Right cardiac atrium (tissue), 5 donors: Measurements from ENCODE around the gene FAM50B. TPM values are rescaled to one million over a fixed set of nuclear protein-coding genes. Genes with fewer than 3 reads are reported as not detected.
A peak's percentile ranks its signal among the peaks of the same experiment; 100 is the strongest.

Source experiments
- ATAC-seq, 2 donors: fragments of 200-7000 bp; cut with Tn5 transposase; one replicate each; pipeline versions ENCODE4 v1.8.0 to v1.9.1; 2020; ENCODE audit warnings: moderate library complexity in 2 of 2, mild to moderate bottlenecking in 1 of 2
- DNase-seq, 3 donors: peaks; one replicate each; pipeline ENCODE4 v3.0.0-alpha.2; 2020
- H3K27ac ChIP-seq: one replicate; pipeline ENCODE4 v1.5.1; 2013; ENCODE audit warnings: mild to moderate bottlenecking, low read length, control low read depth, moderate library complexity
- H3K27me3 ChIP-seq: one replicate; pipeline ENCODE4 v1.6.1; 2013; ENCODE audit not compliant: control insufficient read depth, insufficient read depth
- H3K4me1 ChIP-seq: one replicate; pipeline ENCODE4 v1.6.1; 2013; ENCODE audit warnings: low read length; ENCODE audit not compliant: control insufficient read depth, insufficient read depth
- H3K4me3 ChIP-seq: one replicate; pipeline ENCODE4 v1.5.1; 2013; ENCODE audit warnings: low read length, control low read depth
- H3K9me3 ChIP-seq: one replicate; pipeline ENCODE4 v1.6.1; 2013; ENCODE audit warnings: low read length; ENCODE audit not compliant: control insufficient read depth
- WGBS: extraction: QIAGEN DNeasy Blood & Tissue Kit; methylation state at CpG from one replicate; pipeline ENCODE4 v1.1.7; 2013; 5-methylcytosine and 5-hydroxymethylcytosine counted together
- intact Hi-C, 4 donors: fragments of 100-400 bp; cut with DNase I; formaldehyde crosslinking; loops; one replicate each; pipeline versions ENCODE4 v1.11.0 to v1.14.0; 2022 to 2023
- polyA plus RNA-seq: library from polyadenylated mRNA; stranded (reverse); fragments of 200-250 nt; gene quantifications from one replicate; pipeline ENCODE4 v1.2.3, GENCODE V29; 2013
- total RNA-seq, 4 donors: library from RNA; stranded (reverse); fragmentation: NEBNext Ultra II Directional; extraction: Animal tissue kit (Norgen Biotek cat#: 25700); gene quantifications; one replicate each; pipeline ENCODE4 v1.2.1, GENCODE V29; 2021
- donor health status: healthy with polysubstance abuse.
- donor health status: DM: no; HTN: yes; CAD: no.
- donor health status: DM: no; HTN: no; CAD: no.
- donor health status: DM: no; HTN: yes; CAD: no; lungs with severe emphysema.
- donor health status: DM: yes; HTN: yes; CAD: no.

The FAM50B gene
- total and polyA plus RNA-seq, 5 donors = 14.0 to 25.3 (median 22.6) TPM

DNA sequence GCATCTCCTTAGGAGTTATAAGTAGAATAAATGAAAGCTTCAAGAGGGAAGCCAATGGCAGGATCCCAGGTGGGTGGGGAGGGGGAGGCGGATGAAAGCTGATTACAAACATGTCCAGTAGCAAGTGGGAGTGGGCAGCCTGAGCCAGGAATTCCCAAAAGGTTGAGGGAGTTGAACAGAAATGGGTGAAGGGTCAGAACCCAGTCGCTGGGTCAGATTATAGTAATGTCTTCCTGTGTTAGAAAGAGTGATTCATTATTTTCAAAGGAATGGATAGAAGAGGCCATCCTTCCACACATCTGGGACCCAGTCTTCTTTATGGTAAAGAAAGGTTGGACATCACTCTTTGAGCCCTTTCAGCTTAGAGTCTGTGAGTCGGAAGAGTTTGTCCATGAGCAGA lies 41.0 kb upstream of the FAM50B start:
- Histone ChIP-seq H3K9me3 (no peaks in the 10 kb centered on the region), H3K27me3 (no peaks in the 10 kb centered on the region), H3K4me3 (no peak overlapping the region), H3K4me1 (peaks cover 16% of the 10 kb centered on the region), H3K27ac (no peak overlapping the region)
- ATAC-seq = no peak
- intact Hi-C loops = loop anchor here in 1 of 4 donors (10.0 kb wide), 1 partner anchor 53 kb away; the partner anchor contains the start of gene PXDC1
- 82% methylated on average over 3 of the region's 3 CpGs for WGBS
- DNase-seq = no peak

DNA sequence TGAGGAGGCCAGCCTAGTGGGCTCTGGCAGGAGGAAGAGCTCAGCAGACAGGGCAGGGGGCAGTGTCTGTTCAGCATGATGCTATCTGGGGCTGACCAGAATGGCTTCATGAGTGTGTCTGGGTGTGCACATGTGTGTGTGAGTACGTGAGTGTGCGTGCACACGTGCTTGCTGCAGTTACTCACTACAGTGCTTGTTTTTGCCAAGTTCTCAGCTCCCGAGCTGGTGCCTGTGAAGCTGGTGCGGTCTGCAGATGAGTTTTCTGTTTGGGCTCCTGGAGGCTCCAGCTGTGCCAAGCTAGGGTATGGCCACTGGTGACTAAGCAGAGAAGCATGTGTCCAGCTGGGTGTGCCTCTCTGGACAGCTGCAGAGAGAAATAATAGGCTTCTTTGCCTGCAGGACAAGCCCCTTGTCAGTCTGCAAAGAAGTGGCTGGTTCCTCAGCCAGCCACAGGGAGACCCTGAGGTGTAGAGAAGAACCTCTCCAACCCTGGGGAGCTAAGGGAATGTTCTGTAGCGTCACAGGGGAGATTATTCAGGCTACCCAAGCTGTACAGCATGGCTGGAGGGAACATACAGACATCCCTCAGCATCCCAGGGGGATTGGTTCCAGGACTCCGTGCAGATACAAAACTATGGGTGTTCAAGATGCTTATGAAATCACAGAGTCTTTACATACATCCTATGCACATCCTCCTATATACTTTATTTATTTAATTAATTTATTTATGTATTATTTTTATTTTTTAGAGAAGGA lies 40.2 kb upstream of the FAM50B start:
- Histone ChIP-seq H3K27ac (peak overlapping the region; percentile 56), H3K4me3 (no peak overlapping the region), H3K9me3 (no peaks in the 10 kb centered on the region), H3K27me3 (no peaks in the 10 kb centered on the region), H3K4me1 (peaks cover 16% of the 10 kb centered on the region)
- WGBS = 49% methylated on average over 7 of the region's 7 CpGs
- ATAC-seq = peak; percentile 76 to 83
- intact Hi-C loops = loop anchor here in 1 of 4 donors (10.0 kb wide), 1 partner anchor 54 kb away; the partner anchor contains the start of gene PXDC1
- peak; percentile 71 to 83 (median 72) for DNase-seq

DNA sequence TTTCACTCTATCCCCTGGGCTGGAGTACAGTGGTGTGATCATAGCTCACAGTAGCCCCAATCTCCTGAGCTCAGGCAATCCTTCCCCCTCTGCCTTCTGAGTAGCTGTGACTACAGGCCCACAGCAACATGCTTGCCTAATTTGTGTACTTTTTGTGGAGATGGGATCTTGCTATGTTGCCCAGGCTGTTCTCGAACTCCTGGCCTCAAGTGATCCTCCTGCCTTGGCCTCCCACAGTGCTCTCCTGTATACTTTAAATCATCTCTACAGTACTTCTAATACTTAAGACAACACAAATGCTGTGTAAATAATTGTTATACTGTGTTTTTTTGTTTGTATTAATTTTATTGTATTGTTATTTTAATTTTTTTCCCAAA lies 39.7 kb upstream of the FAM50B start:
- Histone ChIP-seq H3K4me1 (peaks cover 16% of the 10 kb centered on the region), H3K4me3 (no peak overlapping the region), H3K9me3 (no peaks in the 10 kb centered on the region), H3K27me3 (no peaks in the 10 kb centered on the region), H3K27ac (no peak overlapping the region)
- ATAC-seq (no peak), DNase-seq (no peak)
- 98% methylated on average over 1 of the region's 1 CpG for WGBS
- intact Hi-C loops = loop anchor here in 1 of 4 donors (10.0 kb wide), 1 partner anchor 55 kb away; the partner anchor contains the start of gene PXDC1

- intact Hi-C loops = loop anchor here in 1 of 4 donors (10.0 kb wide), 1 partner anchor 55 kb away; the partner anchor contains the start of gene PXDC1
- 95% methylated on average over 9 of the region's 9 CpGs for WGBS
- H3K9me3 ChIP-seq = no peaks in the 10 kb centered on the region
- H3K4me1 ChIP-seq = peaks cover 16% of the 10 kb centered on the region
- H3K27me3 ChIP-seq = no peaks in the 10 kb centered on the region
- no peak for ATAC-seq
- H3K4me3 ChIP-seq = no peak overlapping the region
- no peak for DNase-seq
- H3K27ac ChIP-seq = no peak overlapping the region
These were observed 39.2 kb upstream of the FAM50B start for GRCh38 chr6:3809982-3810381.

DNA sequence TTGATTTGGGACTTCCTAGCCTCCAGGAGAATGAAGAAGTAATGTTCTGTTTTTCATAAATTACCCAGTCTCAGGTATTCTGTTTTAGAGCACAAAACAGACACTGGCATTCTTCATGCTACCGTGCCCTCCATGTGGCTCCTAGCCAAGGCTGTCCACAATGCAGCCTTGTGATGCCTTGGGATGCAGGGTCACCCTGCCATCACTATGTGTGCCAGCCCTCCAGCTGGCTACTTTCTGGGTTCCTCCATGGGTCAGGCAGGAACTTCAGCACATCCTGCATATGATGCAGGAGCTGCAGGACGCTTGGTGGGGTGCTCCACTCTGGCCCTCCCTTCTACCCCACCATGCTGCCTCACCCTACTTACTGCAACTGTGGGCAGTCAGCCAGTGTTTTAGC lies 38.0 kb upstream of the FAM50B start:
- intact Hi-C loops = no loop called here
- H3K27me3 ChIP-seq = no peaks in the 10 kb centered on the region
- peaks cover 13% of the 10 kb centered on the region for H3K4me1 ChIP-seq
- WGBS = 62% methylated on average over 2 of the region's 2 CpGs
- ATAC-seq (no peak), DNase-seq (no peak)
- H3K9me3 ChIP-seq = no peaks in the 10 kb centered on the region
- no peak overlapping the region for H3K27ac ChIP-seq
- no peak overlapping the region for H3K4me3 ChIP-seq

GRCh38 chr6:3812596-3812995 lies 36.6 kb upstream of the FAM50B start:
- peaks cover 9% of the 10 kb centered on the region for H3K4me1 ChIP-seq
- intact Hi-C loops = no loop called here
- no peaks in the 10 kb centered on the region for H3K9me3 ChIP-seq
- DNase-seq (no peak), ATAC-seq (no peak)
- H3K27me3 ChIP-seq = no peaks in the 10 kb centered on the region
- no peak overlapping the region for H3K27ac ChIP-seq
- no peak overlapping the region for H3K4me3 ChIP-seq
- 75% methylated on average over 3 of the region's 3 CpGs for WGBS

- H3K4me3 ChIP-seq = no peak overlapping the region
- peak; percentile 67 to 81 (median 68) for DNase-seq
These were observed 35.9 kb upstream of the FAM50B start for GRCh38 chr6:3813150-3813780.

DNA sequence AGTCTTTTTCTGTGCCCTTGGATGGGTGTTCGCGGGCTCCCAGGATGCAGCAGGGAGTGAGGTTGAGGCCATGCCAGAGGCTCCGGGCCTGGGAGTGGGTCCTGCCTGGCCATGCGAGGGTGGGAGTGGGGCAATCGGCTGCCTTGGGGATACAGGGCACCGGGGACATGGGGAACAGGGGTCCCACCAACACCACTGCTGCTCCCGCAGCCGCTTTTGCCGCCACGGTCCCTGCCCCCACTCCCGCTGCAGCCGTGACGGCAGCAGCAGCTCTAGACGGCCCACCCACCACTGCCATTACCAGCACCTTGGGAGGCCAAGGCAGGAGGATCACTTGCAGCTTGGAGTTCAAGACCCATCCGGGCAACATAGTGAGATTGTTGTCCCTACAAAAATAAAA lies 35.3 kb upstream of the FAM50B start:
- Histone ChIP-seq H3K9me3 (no peaks in the 10 kb centered on the region), H3K27me3 (no peaks in the 10 kb centered on the region), H3K4me1 (peaks cover 5% of the 10 kb centered on the region), H3K27ac (no peak overlapping the region), H3K4me3 (no peak overlapping the region)
- DNase-seq (no peak), ATAC-seq (no peak)
- intact Hi-C loops = no loop called here
- WGBS = 96% methylated on average over 15 of the region's 15 CpGs

More at GRCh38 chr6:3813150-3813780, 35.9 kb upstream of the FAM50B start:
- WGBS = 40% methylated on average over 13 of the region's 13 CpGs
- Histone ChIP-seq H3K27me3 (no peaks in the 10 kb centered on the region), H3K4me1 (peaks cover 9% of the 10 kb centered on the region), H3K9me3 (no peaks in the 10 kb centered on the region), H3K27ac (peak overlapping the region; percentile 5)
- ATAC-seq = peak; percentile 84 to 95
- intact Hi-C loops = no loop called here

DNA sequence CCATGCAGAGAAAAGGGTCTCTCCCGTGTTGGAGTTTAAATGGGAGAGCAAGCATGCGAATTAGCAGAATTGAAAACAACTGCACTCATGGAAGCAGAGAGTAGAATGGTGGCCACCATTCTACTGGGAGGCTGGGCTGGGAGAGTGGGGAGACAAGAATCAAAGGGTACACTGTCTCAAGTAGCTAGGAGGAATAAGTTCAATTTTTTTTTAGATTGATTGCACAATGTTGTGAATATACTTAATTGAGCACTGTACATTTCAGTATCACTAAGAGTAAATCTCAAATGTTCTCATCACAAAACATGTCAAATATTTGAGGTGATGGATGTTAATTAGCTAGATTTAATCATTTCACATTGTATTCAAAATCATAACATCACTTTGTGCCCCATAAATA lies 34.6 kb upstream of the FAM50B start:
- ATAC-seq (no peak), DNase-seq (no peak)
- Histone ChIP-seq H3K4me1 (peaks cover under 1% of the 10 kb centered on the region), H3K27ac (no peak overlapping the region), H3K27me3 (no peaks in the 10 kb centered on the region), H3K4me3 (no peak overlapping the region), H3K9me3 (no peaks in the 10 kb centered on the region)
- WGBS = 91% methylated on average over 2 of the region's 2 CpGs
- intact Hi-C loops = no loop called here

GRCh38 chr6:3816251-3816650 lies 32.9 kb upstream of the FAM50B start:
- Histone ChIP-seq H3K4me1 (no peaks in the 10 kb centered on the region), H3K27ac (no peak overlapping the region), H3K4me3 (no peak overlapping the region), H3K27me3 (no peaks in the 10 kb centered on the region), H3K9me3 (no peaks in the 10 kb centered on the region)
- ATAC-seq = no peak
- no peak for DNase-seq
- intact Hi-C loops = no loop called here
- WGBS = 96% methylated on average over 2 of the region's 2 CpGs
